Endothelial cell of hepatic sinusoid (primary cell): ENCODE data around the gene ERVFRD-1.
"Not testable (repeated sequence)": the region's sequence is repeated elsewhere in the genome, so short reads cannot be mapped to it uniquely, and the experiment has no call there.

ENCODE experiments used
- in situ Hi-C: cut with HindIII; loops from 2 replicates; pipeline ENCODE4 v1.10.0; 2017; ENCODE audit warnings: low sequenced_read_pairs

The ERVFRD-1 gene

GRCh38 chr6:11130605-11131004 lies 19.1 kb upstream of the ERVFRD-1 start:
- in situ Hi-C loops = no loop called here

DNA sequence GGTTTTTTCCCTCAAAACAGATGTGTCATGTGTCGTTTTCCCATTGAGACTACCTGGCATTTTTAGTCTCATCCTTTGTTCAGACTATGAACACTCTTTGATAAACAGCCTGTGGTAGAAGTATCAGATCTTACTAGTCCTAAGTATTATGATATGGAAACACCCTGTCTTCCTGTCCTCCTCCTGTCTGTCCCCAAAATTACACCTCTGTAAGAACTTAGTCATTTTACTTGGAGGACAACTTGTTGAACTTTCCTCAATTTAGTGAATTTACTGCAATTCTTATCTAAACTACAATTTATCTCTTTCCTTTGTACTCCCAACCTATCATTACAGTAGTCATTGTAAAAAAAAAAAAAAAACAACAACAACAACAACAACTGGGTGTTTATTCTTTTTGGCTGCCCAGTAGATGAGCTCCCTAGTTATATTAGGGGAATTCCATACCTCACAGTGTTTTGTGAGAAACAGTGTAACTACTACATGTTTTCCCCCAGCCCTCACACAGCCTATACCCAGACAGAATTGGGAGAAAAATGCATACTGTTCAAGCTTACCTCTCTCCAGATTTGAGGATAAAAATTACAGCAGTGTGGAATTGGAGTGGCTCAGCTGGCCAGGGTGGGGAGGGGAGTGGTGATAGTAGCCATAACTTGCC lies 18.5 kb upstream of the ERVFRD-1 start:
- in situ Hi-C loops = no loop called here

GRCh38 chr6:11128608-11129007 lies 17.1 kb upstream of the ERVFRD-1 start:
- in situ Hi-C loops = no loop called here

DNA sequence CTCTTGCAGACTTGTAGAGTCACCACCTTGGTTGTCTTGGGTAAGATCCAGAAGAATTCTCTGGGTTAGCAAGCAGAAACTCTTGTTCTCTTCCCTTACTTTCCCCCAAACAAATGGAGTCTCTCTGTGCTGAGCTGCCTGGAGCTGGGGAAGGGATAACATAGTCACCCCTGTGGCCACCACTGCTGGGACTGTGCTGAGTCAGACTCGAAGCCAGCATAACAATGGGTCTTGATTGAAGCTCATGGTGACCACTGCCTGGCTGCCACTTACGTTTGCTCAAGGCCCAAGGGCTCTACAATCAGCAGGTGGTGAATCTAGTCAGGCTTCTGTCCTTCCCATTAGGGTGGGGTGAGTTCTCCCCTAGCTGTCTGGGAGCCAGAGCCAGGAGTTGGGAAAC lies 15.4 kb upstream of the ERVFRD-1 start:
- in situ Hi-C loops = no loop called here

GRCh38 chr6:11123978-11124377 lies 12.5 kb upstream of the ERVFRD-1 start:
- in situ Hi-C loops = no loop called here

GRCh38 chr6:11122380-11122779 lies 10.9 kb upstream of the ERVFRD-1 start:
- in situ Hi-C loops = no loop called here

DNA sequence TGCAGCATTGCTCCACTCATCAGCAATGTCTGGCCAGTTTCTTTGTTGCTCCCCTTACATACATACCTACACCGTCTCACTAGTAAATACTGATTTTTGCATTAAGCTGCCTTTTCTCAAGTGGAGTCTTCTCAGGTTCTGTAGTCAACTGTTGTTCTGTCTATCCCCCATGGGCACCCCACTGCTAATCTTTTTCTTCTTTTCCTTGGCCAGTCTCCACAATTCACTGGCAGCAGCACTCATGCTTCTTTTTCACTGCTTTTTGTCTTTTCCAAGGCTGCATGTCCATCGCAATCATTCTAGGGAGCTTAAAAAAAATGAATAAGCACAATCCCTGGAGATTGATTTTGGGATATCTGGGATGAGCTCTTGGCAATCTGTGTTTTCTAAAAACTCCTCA lies 10.3 kb upstream of the ERVFRD-1 start:
- in situ Hi-C loops = no loop called here

- in situ Hi-C loops = no loop called here
These were observed 8.9 kb upstream of the ERVFRD-1 start for GRCh38 chr6:11120271-11121005.

- in situ Hi-C loops = not testable (repeated sequence)
These were observed 4.4 kb upstream of the ERVFRD-1 start for GRCh38 chr6:11115808-11116536.

- in situ Hi-C loops = no loop called here
These were observed 1.5 kb upstream of the ERVFRD-1 start for GRCh38 chr6:11113038-11113437.

DNA sequence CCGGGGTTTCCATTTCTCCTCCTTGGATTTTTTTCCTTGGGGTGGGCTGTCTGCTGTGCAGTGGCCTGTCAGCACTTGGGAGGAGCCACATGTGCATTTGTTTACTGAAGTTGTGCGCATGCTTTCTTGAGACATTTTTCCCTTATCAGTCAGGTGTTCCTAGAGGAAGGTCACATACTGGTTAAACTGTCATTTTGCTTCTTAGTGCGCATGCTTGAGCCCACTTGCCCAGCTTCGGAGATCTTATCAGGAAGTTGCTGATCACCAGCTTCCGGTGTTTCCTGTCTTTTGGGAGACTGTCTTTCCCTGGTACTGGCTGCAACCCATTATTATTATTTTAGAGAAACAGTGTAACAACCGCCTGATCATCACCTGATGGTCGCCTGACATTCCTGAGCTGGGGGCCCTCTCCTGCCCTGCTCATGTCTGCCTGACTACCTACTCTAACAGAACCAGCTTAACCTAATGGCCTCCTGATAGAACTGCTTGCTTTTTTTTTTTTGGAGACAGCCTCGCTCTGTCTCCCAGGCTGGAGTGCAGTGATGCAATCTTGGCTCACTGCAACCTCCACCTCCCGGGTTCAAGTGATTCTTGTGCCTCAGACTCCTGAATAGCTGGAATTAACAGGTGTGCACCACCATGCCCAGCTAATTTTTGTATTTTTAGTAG lies 378 bp upstream of the ERVFRD-1 start:
- in situ Hi-C loops = no loop called here

- in situ Hi-C loops = no loop called here
These were observed 2.8 kb downstream of the ERVFRD-1 start for GRCh38 chr6:11108726-11109125.

GRCh38 chr6:11103065-11103464 lies 8.5 kb downstream of the ERVFRD-1 start:
- in situ Hi-C loops = no loop called here

- in situ Hi-C loops = no loop called here
These were observed 10.1 kb downstream of the ERVFRD-1 start for GRCh38 chr6:11101417-11101816.

GRCh38 chr6:11098004-11098403 lies 13.5 kb downstream of the ERVFRD-1 start:
- in situ Hi-C loops = no loop called here

DNA sequence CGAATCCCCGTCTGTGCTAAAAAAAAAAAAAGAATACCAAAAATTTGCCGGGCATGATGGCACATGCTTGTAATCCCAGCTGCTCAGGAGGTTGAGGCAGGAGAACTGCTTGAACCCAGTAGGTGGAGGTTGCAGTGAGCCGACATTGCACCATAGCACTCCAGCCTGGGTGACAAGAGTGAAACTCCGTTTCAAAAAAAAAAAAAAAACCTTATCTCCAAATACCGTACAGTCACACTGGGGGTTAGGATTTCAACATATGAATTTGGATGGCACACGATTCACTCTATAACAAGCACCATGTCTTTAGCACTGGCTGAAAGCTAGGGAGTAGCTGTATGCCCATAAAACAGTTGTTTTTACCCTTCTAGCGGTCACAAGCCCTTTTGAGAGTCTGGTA lies 14.0 kb downstream of the ERVFRD-1 start:
- in situ Hi-C loops = no loop called here

DNA sequence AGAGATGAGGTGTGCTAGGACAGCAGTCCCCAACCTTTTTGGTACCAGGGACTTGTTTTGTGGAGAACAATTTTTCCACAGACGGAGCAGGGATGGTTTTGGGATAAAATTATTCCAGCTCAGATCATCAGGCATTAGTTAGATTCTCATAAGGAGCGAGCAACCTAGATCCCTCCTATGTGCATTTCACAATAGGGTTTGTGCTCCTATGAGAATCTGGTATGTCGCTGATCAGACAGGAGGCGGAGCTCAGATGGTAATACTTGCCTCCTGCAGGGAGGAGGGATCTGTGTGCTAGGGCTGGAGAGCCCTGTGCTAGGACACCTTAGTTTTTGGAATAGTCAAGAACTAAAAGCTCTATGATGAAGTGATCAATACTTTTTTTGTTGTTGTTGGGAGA lies 15.4 kb downstream of the ERVFRD-1 start:
- in situ Hi-C loops = no loop called here

GRCh38 chr6:11094941-11095340 lies 16.6 kb downstream of the ERVFRD-1 start:
- in situ Hi-C loops = no loop called here

DNA sequence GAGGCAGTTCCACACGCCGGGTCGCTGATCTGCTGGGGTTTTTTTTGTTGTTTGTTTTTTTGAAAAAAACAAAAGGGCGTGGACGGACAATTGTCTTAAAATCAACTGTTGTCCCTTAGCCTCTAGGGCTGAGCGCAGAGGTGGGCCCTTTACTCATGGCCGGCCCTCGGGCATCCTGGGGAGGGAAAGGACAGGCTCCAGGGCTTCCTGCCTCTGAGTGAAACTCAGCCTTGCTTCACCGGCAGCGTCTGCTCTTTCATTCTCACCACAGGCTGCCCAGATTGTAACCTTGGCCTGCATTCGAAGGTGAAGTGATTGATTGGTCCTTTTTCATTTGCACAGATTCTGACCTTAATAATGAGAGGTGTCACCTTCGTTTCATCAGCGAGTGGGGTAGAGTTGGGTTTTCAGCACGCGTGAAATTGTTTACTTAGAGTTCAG lies 17.1 kb downstream of the ERVFRD-1 start:
- in situ Hi-C loops = no loop called here

- in situ Hi-C loops = no loop called here
These were observed 17.7 kb downstream of the ERVFRD-1 start, which contains the start of gene SMIM13 for GRCh38 chr6:11093626-11094410. Gene SMIM13 (plus strand): TSS chr6:11093834. CDS start chr6:11094314, 480 bp downstream.

DNA sequence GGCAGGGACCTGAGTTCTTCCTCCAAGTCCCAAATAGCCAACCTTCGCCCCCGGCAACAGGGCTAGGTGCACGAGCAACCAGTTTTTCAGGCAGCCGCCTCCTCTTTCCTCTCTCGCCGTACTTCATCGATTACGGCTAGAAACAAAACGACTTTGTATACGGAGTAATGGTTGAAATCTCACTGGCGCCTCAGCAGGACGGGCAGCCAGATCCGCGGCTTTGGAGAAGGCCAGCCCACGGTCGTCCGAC lies 18.2 kb downstream of the ERVFRD-1 start:
- in situ Hi-C loops = no loop called here
